ENCODE results near the gene EPN1.

EPN1 gene

GRCh38 chr19:55677572-55678028 is 2.6 kb downstream of the EPN1 start:
- H3K4me3 ChIP-seq (ENCODE audit: low read depth, low read length) = peak overlapping the region; percentile 96
- no peak for TF ChIP-seq CTCF (IDR thresholded peaks at IDR 0.05; ENCODE audit: insufficient read depth, low read depth, low read length, missing control alignments)

GRCh38 chr19:55678121-55678671 is 3.2 kb downstream of the EPN1 start:
- H3K4me3 ChIP-seq (ENCODE audit: low read depth, low read length) = peak overlapping the region; percentile 96
- TF ChIP-seq CTCF (IDR thresholded peaks at IDR 0.05; ENCODE audit: insufficient read depth, low read depth, low read length, missing control alignments) = peak; percentile 39
- peak; percentile 97 for DNase-seq (ENCODE audit: low read depth)

More at GRCh38 chr19:55677572-55678028, 2.6 kb downstream of the EPN1 start:
- peak; percentile 32 for DNase-seq (ENCODE audit: low read depth)

GRCh38 chr19:55679343-55680257 is 4.6 kb downstream of the EPN1 start:
- DNase-seq (ENCODE audit: low read depth) = no peak
- H3K4me3 ChIP-seq (ENCODE audit: low read depth, low read length) = no peak overlapping the region
- no peak for TF ChIP-seq CTCF (IDR thresholded peaks at IDR 0.05; ENCODE audit: insufficient read depth, low read depth, low read length, missing control alignments)

- no peak for DNase-seq (ENCODE audit: low read depth)
- TF ChIP-seq CTCF (IDR thresholded peaks at IDR 0.05; ENCODE audit: insufficient read depth, low read depth, low read length, missing control alignments) = no peak
- H3K4me3 ChIP-seq (ENCODE audit: low read depth, low read length) = no peak overlapping the region
Observed at GRCh38 chr19:55680339-55681130, 5.5 kb downstream of the EPN1 start.

- TF ChIP-seq CTCF (IDR thresholded peaks at IDR 0.05; ENCODE audit: insufficient read depth, low read depth, low read length, missing control alignments) = no peak
- DNase-seq (ENCODE audit: low read depth) = no peak
Observed at GRCh38 chr19:55681131-55682092, 6.4 kb downstream of the EPN1 start.

More at GRCh38 chr19:55681131-55682092, 6.4 kb downstream of the EPN1 start:
- no peak overlapping the region for H3K4me3 ChIP-seq (ENCODE audit: low read depth, low read length)

All from GM12865 (cell line).